Upper lobe of right lung (tissue), 1 donor: ENCODE results near the gene SPESP1. TPM values are rescaled to one million over a fixed set of nuclear protein-coding genes. Genes with fewer than 3 reads are reported as not detected.

Source experiments
- ATAC-seq: fragments of 200-7000 bp; cut with Tn5 transposase; one replicate; pipeline ENCODE4 v1.9.1; 2020; ENCODE audit warnings: mild to moderate bottlenecking, moderate library complexity
- DNase-seq: peaks from one replicate; pipeline ENCODE4 v3.0.0-alpha.2; 2020
- H3K27ac ChIP-seq: fragments of 200-600 bp; one replicate; pipeline ENCODE4 v1.8.0; 2022
- H3K27me3 ChIP-seq: fragments of 200-600 bp; one replicate; pipeline ENCODE4 v1.8.0; 2022; ENCODE audit warnings: mild to moderate bottlenecking
- H3K36me3 ChIP-seq: fragments of 200-600 bp; one replicate; pipeline ENCODE4 v1.8.0; 2022
- H3K4me1 ChIP-seq: fragments of 200-600 bp; one replicate; pipeline ENCODE4 v1.8.0; 2022
- H3K4me3 ChIP-seq: fragments of 200-600 bp; one replicate; pipeline ENCODE4 v1.8.0; 2022; ENCODE audit warnings: mild to moderate bottlenecking
- H3K9me3 ChIP-seq: fragments of 200-600 bp; one replicate; pipeline ENCODE4 v1.8.0; 2022
- intact Hi-C: fragments of 100-400 bp; cut with DNase I; formaldehyde crosslinking; loops from one replicate; pipeline ENCODE4 v1.11.0; 2022
- total RNA-seq: library from RNA; stranded (reverse); fragmentation: NEBNext Ultra II Directional; extraction: Animal tissue kit (Norgen Biotek cat#: 25700); gene quantifications from one replicate; pipeline ENCODE4 v1.2.1, GENCODE V29; 2021
- TF ChIP-seq, protein P1 (sequence below): fragments of 200-600 bp; IDR thresholded peaks from one replicate; pipeline ENCODE4 v1.8.0; 2022; ENCODE audit warnings: antibody characterized with exemption
- donor health status: DM: no; HTN: yes; CAD: no; lungs with severe emphysema.

SPESP1 gene
- total RNA-seq, 1 donor from 2014 or later, result 1.2 TPM

DNA sequence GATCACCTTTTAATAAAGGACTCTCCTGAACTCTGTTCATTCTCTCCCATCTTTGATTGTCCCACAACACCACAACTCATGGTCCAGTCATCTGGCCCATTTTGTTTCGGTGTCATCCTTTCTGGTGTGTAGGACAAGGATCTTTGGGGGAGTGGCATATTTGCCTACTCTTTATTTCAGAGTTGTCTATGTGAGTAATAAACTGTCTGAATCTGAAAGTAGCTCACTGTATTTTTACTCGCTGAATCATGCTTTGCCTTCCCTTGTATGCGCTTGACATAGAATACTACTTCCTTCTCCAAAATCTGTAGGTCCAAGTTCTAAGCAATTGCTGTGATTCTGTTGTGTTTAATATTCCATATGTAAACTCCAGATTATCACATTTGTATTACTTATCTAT, 54.3 kb downstream of the SPESP1 start:
- Histone ChIP-seq H3K4me3 (no peak overlapping the region), H3K27me3 (no peaks in the 10 kb centered on the region), H3K36me3 (no peaks in the 10 kb centered on the region), H3K4me1 (no peaks in the 10 kb centered on the region), H3K9me3 (no peaks in the 10 kb centered on the region), H3K27ac (no peak overlapping the region)
- TF ChIP-seq, protein P1, sequence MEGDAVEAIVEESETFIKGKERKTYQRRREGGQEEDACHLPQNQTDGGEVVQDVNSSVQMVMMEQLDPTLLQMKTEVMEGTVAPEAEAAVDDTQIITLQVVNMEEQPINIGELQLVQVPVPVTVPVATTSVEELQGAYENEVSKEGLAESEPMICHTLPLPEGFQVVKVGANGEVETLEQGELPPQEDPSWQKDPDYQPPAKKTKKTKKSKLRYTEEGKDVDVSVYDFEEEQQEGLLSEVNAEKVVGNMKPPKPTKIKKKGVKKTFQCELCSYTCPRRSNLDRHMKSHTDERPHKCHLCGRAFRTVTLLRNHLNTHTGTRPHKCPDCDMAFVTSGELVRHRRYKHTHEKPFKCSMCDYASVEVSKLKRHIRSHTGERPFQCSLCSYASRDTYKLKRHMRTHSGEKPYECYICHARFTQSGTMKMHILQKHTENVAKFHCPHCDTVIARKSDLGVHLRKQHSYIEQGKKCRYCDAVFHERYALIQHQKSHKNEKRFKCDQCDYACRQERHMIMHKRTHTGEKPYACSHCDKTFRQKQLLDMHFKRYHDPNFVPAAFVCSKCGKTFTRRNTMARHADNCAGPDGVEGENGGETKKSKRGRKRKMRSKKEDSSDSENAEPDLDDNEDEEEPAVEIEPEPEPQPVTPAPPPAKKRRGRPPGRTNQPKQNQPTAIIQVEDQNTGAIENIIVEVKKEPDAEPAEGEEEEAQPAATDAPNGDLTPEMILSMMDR, result no peak
- intact Hi-C loops, result no loop called here
- DNase-seq (no peak), ATAC-seq (no peak)

GRCh38 chr15:68985361-68985891, 55.1 kb downstream of the SPESP1 start:
- Histone ChIP-seq H3K9me3 (no peaks in the 10 kb centered on the region), H3K27ac (no peak overlapping the region), H3K27me3 (no peaks in the 10 kb centered on the region), H3K36me3 (no peaks in the 10 kb centered on the region), H3K4me1 (no peaks in the 10 kb centered on the region), H3K4me3 (no peak overlapping the region)
- ATAC-seq (no peak), DNase-seq (no peak)
- TF ChIP-seq, protein P1, result no peak
- intact Hi-C loops, result no loop called here

DNA sequence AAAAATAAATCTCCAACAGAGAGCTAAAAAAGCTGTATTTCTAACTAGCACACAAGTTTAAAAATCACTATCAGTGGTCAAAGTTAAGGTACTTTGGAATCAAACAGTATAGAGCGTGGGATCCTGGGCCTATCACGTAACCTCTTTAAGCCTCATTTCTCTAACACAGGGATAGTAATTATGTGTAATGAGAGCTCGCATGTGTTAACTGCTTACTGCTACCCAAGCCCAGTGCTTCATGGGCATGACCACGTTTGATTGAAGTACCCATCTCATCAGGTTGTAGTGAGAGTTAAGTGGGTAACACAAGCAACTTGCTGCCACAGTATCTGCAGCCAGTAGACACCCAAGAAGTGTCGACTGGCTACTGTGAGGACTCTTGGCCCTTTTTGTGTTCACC, 56.0 kb downstream of the SPESP1 start:
- H3K36me3 ChIP-seq, result no peaks in the 10 kb centered on the region
- no peak for DNase-seq
- no peak overlapping the region for H3K27ac ChIP-seq
- intact Hi-C loops, result no loop called here
- no peaks in the 10 kb centered on the region for H3K27me3 ChIP-seq
- TF ChIP-seq, protein P1, result no peak
- no peaks in the 10 kb centered on the region for H3K4me1 ChIP-seq
- H3K4me3 ChIP-seq, result no peak overlapping the region
- H3K9me3 ChIP-seq, result no peaks in the 10 kb centered on the region
- no peak for ATAC-seq

- ATAC-seq, result no peak
- no peaks in the 10 kb centered on the region for H3K9me3 ChIP-seq
- intact Hi-C loops, result no loop called here
- DNase-seq, result no peak
- TF ChIP-seq, protein P1, result no peak
- H3K27me3 ChIP-seq, result no peaks in the 10 kb centered on the region
- H3K36me3 ChIP-seq, result no peaks in the 10 kb centered on the region
- no peak overlapping the region for H3K4me3 ChIP-seq
- H3K4me1 ChIP-seq, result no peaks in the 10 kb centered on the region
- no peak overlapping the region for H3K27ac ChIP-seq
Observed at GRCh38 chr15:68987120-68987519, 56.8 kb downstream of the SPESP1 start.

- Histone ChIP-seq H3K27me3 (no peaks in the 10 kb centered on the region), H3K27ac (no peak overlapping the region), H3K9me3 (no peaks in the 10 kb centered on the region), H3K4me1 (no peaks in the 10 kb centered on the region), H3K4me3 (no peak overlapping the region), H3K36me3 (no peaks in the 10 kb centered on the region)
- intact Hi-C loops, result no loop called here
- ATAC-seq, result no peak
- TF ChIP-seq, protein P1, result no peak
- no peak for DNase-seq
Observed at GRCh38 chr15:68987676-68988075, 57.4 kb downstream of the SPESP1 start.
